ENCODE results near the gene PABPN1. TPM values are rescaled to one million over a fixed set of nuclear protein-coding genes. Genes with fewer than 3 reads are reported as not detected.

PABPN1 gene
- total and polyA plus RNA-seq, 2 of the 13 experiments (the other 11 are each of a cell fraction or from before 2014, with no cell fraction given), result 233 to 524 TPM

DNA sequence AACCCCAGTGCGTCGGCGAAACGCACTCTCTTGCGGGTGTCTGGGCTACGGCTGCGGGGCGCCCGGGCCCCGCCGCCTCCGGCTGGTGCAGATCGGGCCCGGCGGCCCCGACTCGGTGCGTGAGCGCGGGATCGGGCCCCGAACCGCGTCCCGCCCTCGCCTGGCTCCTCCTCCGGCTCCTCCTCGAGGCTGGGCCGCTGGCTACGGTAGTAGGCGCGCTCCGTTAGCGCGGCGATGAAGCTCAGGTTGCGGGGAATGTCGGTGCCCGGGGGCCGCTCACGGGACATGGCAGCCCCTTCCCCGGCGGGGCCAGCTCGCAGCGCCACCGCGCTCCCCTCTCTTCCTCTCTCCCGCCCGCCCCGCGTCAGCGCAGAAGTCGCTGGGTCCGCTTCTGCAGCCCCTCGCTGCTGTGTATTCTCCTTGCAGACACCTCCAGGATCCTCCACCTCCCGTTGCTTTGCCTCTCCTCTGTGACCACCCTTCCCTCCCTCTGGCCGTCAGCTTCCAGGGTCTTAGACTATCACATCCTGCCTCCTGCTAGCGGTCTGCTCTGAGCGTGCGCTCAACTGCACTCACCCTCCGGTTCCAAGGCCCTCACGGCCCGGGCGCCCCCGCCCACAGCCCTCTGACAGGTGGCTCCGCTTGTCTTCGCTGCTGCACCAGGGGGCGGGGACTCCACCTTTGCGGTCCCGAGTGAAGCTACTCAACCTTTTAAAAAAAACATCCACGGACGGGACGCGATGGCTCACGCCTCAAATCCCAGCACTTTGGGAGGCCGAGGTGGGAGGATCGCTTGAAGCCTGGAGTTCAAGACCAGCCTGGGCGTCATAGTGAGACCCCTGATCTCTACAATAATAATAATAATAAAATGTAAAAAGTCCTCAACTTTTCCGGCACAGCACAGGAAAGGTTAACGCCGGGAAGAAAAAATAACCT lies 18.7 kb upstream of the PABPN1 start, which contains the start of gene PPP1R3E (continued):
- peak; percentile 82 for TF ChIP-seq SAFB2 (CRISPR knock-in tag; IDR thresholded peaks at IDR 0.05; ENCODE audit: borderline replicate concordance, low read depth)
- TF ChIP-seq, protein P1, sequence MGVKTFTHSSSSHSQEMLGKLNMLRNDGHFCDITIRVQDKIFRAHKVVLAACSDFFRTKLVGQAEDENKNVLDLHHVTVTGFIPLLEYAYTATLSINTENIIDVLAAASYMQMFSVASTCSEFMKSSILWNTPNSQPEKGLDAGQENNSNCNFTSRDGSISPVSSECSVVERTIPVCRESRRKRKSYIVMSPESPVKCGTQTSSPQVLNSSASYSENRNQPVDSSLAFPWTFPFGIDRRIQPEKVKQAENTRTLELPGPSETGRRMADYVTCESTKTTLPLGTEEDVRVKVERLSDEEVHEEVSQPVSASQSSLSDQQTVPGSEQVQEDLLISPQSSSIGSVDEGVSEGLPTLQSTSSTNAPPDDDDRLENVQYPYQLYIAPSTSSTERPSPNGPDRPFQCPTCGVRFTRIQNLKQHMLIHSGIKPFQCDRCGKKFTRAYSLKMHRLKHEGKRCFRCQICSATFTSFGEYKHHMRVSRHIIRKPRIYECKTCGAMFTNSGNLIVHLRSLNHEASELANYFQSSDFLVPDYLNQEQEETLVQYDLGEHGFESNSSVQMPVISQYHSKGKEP (CRISPR knock-in tag; IDR thresholded peaks at IDR 0.05), result no peak
- TF ChIP-seq KDM5A (IDR thresholded peaks at IDR 0.05; ENCODE audit: borderline replicate concordance, low read length), result peak; percentile 57; the same call in 1 of the 2 replicates
- TF ChIP-seq ZNF501 (CRISPR knock-in tag; IDR thresholded peaks at IDR 0.05), result no peak
- TF ChIP-seq, protein P2, sequence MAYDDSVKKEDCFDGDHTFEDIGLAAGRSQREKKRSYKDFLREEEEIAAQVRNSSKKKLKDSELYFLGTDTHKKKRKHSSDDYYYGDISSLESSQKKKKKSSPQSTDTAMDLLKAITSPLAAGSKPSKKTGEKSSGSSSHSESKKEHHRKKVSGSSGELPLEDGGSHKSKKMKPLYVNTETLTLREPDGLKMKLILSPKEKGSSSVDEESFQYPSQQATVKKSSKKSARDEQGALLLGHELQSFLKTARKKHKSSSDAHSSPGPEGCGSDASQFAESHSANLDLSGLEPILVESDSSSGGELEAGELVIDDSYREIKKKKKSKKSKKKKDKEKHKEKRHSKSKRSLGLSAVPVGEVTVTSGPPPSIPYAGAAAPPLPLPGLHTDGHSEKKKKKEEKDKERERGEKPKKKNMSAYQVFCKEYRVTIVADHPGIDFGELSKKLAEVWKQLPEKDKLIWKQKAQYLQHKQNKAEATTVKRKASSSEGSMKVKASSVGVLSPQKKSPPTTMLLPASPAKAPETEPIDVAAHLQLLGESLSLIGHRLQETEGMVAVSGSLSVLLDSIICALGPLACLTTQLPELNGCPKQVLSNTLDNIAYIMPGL (CRISPR knock-in tag; IDR thresholded peaks at IDR 0.05; ENCODE audit: borderline replicate concordance in 1 of 2, low read depth in 1 of 2), result peak; percentile 88 to 90
- peak; percentile 2; the same call in 1 of the 2 replicates for TF ChIP-seq ZNF891 (CRISPR knock-in tag; IDR thresholded peaks at IDR 0.05)
- TF ChIP-seq POLR2AphosphoS5 (IDR thresholded peaks at IDR 0.05; ENCODE audit: low read depth, low read length), result peak; percentile 97
- no peak for TF ChIP-seq ZSCAN29 (CRISPR knock-in tag; conservative IDR thresholded peaks at IDR 0.05)
- no peak for TF ChIP-seq SP2 (CRISPR knock-in tag; IDR thresholded peaks at IDR 0.05)
- peak; percentile 30; the same call in 1 of the 2 replicates for TF ChIP-seq ZSCAN9 (CRISPR knock-in tag; IDR thresholded peaks at IDR 0.05; ENCODE audit: borderline replicate concordance)
- TF ChIP-seq PCBP2 (optimal IDR thresholded peaks at IDR 0.05; ENCODE audit: low read depth, low read length, poor library complexity, severe bottlenecking), result peak; percentile 21
- no peak for TF ChIP-seq MEIS1 (CRISPR knock-in tag; IDR thresholded peaks at IDR 0.05; ENCODE audit: borderline replicate concordance)
- TF ChIP-seq NRL (CRISPR knock-in tag; IDR thresholded peaks at IDR 0.05; ENCODE audit: borderline replicate concordance), result peak; percentile 87; the same call in 1 of the 2 replicates
- TF ChIP-seq, protein P3, sequence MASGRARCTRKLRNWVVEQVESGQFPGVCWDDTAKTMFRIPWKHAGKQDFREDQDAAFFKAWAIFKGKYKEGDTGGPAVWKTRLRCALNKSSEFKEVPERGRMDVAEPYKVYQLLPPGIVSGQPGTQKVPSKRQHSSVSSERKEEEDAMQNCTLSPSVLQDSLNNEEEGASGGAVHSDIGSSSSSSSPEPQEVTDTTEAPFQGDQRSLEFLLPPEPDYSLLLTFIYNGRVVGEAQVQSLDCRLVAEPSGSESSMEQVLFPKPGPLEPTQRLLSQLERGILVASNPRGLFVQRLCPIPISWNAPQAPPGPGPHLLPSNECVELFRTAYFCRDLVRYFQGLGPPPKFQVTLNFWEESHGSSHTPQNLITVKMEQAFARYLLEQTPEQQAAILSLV (CRISPR knock-in tag; IDR thresholded peaks at IDR 0.05; ENCODE audit: borderline replicate concordance), result peak; percentile 80; the same call in 1 of the 2 replicates
- no peak for TF ChIP-seq ZMYM4 (CRISPR knock-in tag; IDR thresholded peaks at IDR 0.05)
- 0 out of 2 replicates have a peak, but pooled peaks have one; percentile 89 for TF ChIP-seq SMAD9 (CRISPR knock-in tag; IDR thresholded peaks at IDR 0.05)
- TF ChIP-seq, protein P4, sequence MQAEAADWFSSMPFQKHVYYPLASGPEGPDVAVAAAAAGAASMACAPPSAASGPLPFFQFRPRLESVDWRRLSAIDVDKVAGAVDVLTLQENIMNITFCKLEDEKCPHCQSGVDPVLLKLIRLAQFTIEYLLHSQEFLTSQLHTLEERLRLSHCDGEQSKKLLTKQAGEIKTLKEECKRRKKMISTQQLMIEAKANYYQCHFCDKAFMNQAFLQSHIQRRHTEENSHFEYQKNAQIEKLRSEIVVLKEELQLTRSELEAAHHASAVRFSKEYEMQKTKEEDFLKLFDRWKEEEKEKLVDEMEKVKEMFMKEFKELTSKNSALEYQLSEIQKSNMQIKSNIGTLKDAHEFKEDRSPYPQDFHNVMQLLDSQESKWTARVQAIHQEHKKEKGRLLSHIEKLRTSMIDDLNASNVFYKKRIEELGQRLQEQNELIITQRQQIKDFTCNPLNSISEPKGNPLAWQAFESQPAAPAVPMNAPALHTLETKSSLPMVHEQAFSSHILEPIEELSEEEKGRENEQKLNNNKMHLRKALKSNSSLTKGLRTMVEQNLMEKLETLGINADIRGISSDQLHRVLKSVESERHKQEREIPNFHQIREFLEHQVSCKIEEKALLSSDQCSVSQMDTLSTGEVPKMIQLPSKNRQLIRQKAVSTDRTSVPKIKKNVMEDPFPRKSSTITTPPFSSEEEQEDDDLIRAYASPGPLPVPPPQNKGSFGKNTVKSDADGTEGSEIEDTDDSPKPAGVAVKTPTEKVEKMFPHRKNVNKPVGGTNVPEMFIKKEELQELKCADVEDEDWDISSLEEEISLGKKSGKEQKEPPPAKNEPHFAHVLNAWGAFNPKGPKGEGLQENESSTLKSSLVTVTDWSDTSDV (CRISPR knock-in tag; IDR thresholded peaks at IDR 0.05), result peak; percentile 70; the same call in 1 of the 2 replicates
- no peak for TF ChIP-seq SUZ12 (IDR thresholded peaks at IDR 0.05; ENCODE audit: low read depth, low read length)
- TF ChIP-seq, protein P5, sequence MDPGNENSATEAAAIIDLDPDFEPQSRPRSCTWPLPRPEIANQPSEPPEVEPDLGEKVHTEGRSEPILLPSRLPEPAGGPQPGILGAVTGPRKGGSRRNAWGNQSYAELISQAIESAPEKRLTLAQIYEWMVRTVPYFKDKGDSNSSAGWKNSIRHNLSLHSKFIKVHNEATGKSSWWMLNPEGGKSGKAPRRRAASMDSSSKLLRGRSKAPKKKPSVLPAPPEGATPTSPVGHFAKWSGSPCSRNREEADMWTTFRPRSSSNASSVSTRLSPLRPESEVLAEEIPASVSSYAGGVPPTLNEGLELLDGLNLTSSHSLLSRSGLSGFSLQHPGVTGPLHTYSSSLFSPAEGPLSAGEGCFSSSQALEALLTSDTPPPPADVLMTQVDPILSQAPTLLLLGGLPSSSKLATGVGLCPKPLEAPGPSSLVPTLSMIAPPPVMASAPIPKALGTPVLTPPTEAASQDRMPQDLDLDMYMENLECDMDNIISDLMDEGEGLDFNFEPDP (CRISPR knock-in tag; conservative IDR thresholded peaks at IDR 0.05), result no peak
